HEK293T (cell line): Measurements from ENCODE around the gene GALNT18.

Experiments used
- BHLHE40 ChIP-seq: fragments of 450-650 bp; IDR thresholded peaks from 2 replicates; pipeline ENCODE4 v1.6.1; 2016; ENCODE audit warnings: mild to moderate bottlenecking, moderate library complexity, borderline replicate concordance
- ELF4 ChIP-seq: fragments of 450-650 bp; IDR thresholded peaks from 2 replicates; pipeline ENCODE4 v1.6.1; 2017; ENCODE audit warnings: antibody characterized with exemption
- FOXM1 ChIP-seq: fragments of 450-650 bp; IDR thresholded peaks from 2 replicates; pipeline ENCODE4 v1.6.1; 2017; ENCODE audit warnings: mild to moderate bottlenecking, borderline replicate concordance
- L3MBTL2 ChIP-seq: fragments of 450-650 bp; conservative IDR thresholded peaks from 2 replicates; pipeline ENCODE4 v1.6.1; 2016; ENCODE audit warnings: mild to moderate bottlenecking
- SP1 ChIP-seq: fragments of 450-650 bp; IDR thresholded peaks from 2 replicates; pipeline ENCODE4 v1.6.1; 2017

DNA sequence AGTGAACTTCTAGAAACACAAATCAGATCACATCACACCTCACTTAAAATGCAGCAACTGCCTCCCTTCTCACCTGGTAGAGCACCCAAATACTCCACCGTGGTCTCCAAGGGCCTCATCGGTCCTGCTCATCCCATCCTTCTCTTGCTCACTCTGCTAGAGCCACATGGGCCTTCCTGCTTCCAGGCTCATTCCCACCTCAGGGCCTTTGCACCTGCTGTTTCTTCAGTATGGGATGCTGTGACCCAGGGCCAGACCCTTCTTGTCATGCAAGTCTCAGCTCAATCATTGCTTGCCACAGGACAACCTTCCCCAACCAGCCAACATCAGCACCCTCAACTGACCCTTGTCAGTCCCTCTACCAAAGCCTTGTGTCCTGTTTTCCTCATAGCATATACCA is 124.9 kb downstream of the GALNT18 start:
- no peak for TF ChIP-seq ELF4
- no peak for TF ChIP-seq SP1
- no peak for TF ChIP-seq BHLHE40
- no peak for TF ChIP-seq L3MBTL2
- no peak for TF ChIP-seq FOXM1
